GM21737 (cell line): Measurements from ENCODE around the gene MYO15B.

Source experiments
- ATAC-seq: cut with Tn5 transposase; IDR thresholded peaks from one replicate; pipeline ENCODE4 v1.9.1; 2021; ENCODE audit warnings: mild to moderate bottlenecking, moderate library complexity; ENCODE audit not compliant: unreplicated experiment

The MYO15B gene

DNA sequence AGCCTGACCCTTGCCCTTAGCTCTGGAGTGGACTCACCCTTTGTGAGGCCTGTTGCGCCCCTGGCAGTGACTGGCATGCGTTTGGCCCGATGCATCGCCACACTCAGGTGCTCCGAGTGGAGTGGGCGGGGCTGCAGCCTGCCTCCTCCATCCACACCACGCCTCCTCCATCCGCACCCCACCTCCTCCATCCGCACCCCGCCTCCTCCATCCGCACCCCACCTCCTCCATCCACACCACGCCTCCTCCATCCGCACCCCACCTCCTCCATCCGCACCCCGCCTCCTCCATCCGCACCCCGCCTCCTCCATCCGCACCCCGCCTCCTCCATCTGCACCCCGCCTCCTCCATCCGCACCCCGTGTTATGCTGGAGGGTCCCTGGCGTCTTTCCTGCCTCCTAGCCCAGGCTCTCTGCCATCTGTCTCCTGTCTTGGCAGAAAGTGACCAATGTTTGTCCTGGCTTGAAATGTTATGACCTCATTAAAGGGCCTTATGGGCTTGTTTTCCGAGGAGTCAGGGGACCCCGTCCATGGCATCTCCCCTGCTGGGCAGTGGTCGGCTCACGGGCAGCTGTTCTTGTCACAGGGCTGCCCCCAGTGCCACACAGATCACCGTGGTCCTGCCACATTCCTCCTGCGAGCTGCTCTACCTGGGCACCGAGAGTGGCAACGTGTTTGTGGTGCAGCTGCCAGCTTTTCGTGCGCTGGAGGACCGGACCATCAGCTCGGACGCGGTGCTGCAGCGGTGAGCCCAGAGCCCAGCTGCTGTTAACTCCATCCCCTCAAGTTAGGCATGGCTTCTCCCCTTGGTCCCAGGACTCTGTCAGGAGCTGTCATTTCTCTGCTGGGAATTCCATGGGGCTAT is 28.7 kb upstream of the MYO15B start:
- no peak for ATAC-seq

- ATAC-seq, result no peak
These were observed 27.6 kb upstream of the MYO15B start for GRCh38 chr17:75559958-75560533.

- ATAC-seq, result no peak
These were observed 25.5 kb upstream of the MYO15B start for GRCh38 chr17:75561927-75562603.

GRCh38 chr17:75563063-75563758 is 24.4 kb upstream of the MYO15B start:
- ATAC-seq, result no peak

- ATAC-seq, result no peak
These were observed 23.4 kb upstream of the MYO15B start for GRCh38 chr17:75564195-75564594.

GRCh38 chr17:75565066-75565465 is 22.5 kb upstream of the MYO15B start:
- ATAC-seq, result no peak

GRCh38 chr17:75565618-75566017 is 22.0 kb upstream of the MYO15B start:
- ATAC-seq, result no peak

- ATAC-seq, result no peak
These were observed 21.2 kb upstream of the MYO15B start for GRCh38 chr17:75566416-75566815.

DNA sequence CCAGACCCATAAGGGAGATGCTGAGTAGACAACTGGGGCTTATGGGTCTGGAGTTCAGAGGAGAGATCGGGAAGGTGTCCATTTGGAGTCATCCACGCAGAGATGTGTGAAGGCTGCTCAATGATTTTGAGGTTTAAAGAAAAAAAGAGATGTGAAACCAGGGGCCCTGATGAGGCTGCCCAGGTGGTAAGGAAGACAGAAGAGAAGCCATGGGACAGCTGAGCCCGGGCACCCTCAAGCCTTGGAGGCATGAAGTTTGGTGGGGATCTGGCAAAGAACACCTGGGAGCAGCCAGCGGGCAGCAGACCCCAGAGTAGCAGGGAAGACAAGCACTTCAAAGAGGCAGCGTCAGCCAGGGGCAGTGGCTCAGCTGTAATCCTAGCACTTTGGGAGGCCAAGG is 20.8 kb upstream of the MYO15B start:
- ATAC-seq, result no peak

DNA sequence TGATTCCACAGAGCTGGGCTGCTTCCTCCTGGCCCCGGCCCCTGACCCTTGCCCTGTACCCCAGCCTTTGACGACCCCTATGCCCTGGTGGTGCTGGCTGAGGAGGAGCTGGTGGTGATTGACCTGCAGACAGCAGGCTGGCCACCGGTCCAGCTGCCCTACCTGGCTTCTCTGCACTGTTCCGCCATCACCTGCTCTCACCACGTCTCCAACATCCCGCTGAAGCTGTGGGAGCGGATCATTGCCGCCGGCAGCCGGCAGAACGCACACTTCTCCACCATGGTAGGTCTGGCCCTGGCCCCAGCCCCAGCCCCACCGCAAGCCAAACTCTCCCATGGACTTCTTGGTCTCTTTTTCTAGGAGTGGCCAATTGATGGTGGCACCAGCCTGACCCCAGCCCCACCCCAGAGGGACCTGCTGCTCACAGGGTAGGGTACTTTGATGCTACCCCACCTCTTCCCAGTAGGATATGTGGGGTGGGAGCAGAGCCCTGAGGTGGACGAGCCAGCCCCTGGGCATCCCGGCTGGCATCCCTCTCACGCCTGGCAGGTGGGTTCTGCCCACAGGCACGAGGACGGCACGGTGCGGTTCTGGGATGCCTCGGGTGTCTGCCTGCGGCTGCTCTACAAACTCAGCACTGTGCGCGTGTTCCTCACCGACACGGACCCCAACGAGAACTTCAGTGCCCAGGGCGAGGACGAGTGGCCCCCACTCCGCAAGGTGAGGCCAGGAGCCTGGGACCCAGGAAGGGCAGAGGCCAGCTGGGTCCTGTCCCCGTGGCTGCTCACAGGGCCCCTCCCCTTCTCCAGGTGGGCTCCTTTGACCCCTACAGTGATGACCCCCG is 19.0 kb upstream of the MYO15B start:
- no peak for ATAC-seq

GRCh38 chr17:75570034-75570676 is 17.4 kb upstream of the MYO15B start:
- no peak for ATAC-seq

- ATAC-seq, result no peak
These were observed 16.8 kb upstream of the MYO15B start for GRCh38 chr17:75570772-75571171.

- ATAC-seq, result no peak
These were observed 16.3 kb upstream of the MYO15B start for GRCh38 chr17:75571197-75571884.

DNA sequence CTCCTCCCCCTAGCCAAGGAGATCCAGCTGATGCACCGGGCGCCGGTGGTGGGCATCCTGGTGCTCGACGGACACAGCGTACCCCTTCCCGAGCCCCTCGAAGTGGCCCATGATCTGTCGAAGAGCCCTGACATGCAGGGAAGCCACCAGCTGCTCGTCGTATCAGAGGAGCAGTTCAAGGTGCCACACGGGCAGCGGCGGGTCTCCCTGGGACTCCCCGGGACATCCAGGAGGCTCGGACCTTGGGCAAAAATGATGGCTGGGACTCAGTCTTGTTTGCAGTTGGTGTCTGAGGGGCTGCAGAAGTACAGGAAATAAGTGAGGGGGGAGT is 15.8 kb upstream of the MYO15B start:
- no peak for ATAC-seq

GRCh38 chr17:75572713-75573539 is 14.7 kb upstream of the MYO15B start:
- ATAC-seq, result no peak

DNA sequence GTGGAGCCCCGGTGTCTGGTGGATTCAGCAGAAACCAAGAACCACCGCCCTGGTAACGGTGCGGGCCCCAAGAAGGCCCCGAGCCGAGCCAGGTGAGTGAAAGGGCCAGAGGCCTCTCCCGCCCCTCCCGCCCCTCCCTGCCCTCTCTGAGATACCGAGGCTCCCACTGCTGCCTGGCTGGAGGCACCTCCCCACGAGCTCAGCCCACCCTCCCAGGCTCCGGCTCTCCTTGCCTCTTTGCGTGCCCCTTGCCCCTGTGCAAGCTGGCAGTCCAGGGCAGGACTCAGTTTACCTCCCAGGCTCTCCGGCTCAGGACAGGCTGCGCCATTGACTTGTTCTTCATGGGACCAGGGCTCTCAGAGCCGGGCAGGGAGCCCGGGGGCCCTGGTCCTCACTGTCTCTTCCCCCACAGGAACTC is 14.1 kb upstream of the MYO15B start:
- no peak for ATAC-seq

GRCh38 chr17:75573994-75574393 is 13.6 kb upstream of the MYO15B start:
- ATAC-seq, result no peak

GRCh38 chr17:75574404-75575036 is 13.1 kb upstream of the MYO15B start:
- ATAC-seq, result no peak
